22Rv1 (cell line): ENCODE results near the gene DBN1.

Experiments
- H3K27ac ChIP-seq: fragments of 450-650 bp; 2 replicates; pipeline ENCODE4 v1.5.1; 2017
- CTCF ChIP-seq: fragments of 450-650 bp; IDR thresholded peaks from 2 replicates; pipeline ENCODE4 v1.5.1; 2017; ENCODE audit warnings: mild to moderate bottlenecking
- ZFX ChIP-seq: fragments of 450-650 bp; IDR thresholded peaks from 2 replicates; pipeline ENCODE4 v1.6.1; 2017; ENCODE audit warnings: antibody characterized with exemption, borderline replicate concordance

DBN1 gene

GRCh38 chr5:177455036-177455660 lies 18.3 kb downstream of the DBN1 start:
- TF ChIP-seq CTCF (peak; percentile 77), ZFX (no peak)
- H3K27ac ChIP-seq: peak overlapping the region; percentile 96

- H3K27ac ChIP-seq: peak overlapping the region; percentile 96
- TF ChIP-seq CTCF: peak; percentile 90
- TF ChIP-seq ZFX: no peak
Observed at GRCh38 chr5:177454397-177455035, 18.9 kb downstream of the DBN1 start.

DNA sequence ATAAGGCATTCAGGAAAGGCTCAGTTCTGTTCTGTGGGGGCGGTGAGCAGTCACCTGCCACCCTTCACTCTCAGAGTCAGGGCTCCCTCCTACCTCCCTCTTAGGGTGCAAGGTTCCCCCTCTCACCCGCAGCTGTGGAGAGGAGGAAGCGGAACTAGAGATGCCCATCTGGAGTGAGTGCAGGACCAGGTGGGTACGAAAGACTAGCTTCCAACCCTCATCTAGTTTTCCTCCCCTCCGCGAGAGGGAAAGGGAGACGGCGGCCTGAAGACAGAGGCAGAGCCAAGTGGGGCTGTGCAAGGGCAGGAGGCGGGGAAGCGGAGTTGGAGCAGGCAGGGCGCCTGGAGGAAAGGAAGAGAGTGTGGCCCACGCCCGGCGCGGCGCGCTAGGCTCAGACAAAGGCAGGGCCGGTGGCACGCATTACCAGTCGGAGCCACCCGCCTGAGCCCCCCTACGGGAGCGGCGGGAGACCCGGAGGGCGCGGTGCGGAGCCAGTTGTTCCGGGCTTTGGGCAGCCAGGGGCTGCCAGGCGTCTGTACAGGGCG lies 19.5 kb downstream of the DBN1 start:
- H3K27ac ChIP-seq: peak overlapping the region; percentile 96
- no peak for TF ChIP-seq ZFX
- no peak for TF ChIP-seq CTCF

DNA sequence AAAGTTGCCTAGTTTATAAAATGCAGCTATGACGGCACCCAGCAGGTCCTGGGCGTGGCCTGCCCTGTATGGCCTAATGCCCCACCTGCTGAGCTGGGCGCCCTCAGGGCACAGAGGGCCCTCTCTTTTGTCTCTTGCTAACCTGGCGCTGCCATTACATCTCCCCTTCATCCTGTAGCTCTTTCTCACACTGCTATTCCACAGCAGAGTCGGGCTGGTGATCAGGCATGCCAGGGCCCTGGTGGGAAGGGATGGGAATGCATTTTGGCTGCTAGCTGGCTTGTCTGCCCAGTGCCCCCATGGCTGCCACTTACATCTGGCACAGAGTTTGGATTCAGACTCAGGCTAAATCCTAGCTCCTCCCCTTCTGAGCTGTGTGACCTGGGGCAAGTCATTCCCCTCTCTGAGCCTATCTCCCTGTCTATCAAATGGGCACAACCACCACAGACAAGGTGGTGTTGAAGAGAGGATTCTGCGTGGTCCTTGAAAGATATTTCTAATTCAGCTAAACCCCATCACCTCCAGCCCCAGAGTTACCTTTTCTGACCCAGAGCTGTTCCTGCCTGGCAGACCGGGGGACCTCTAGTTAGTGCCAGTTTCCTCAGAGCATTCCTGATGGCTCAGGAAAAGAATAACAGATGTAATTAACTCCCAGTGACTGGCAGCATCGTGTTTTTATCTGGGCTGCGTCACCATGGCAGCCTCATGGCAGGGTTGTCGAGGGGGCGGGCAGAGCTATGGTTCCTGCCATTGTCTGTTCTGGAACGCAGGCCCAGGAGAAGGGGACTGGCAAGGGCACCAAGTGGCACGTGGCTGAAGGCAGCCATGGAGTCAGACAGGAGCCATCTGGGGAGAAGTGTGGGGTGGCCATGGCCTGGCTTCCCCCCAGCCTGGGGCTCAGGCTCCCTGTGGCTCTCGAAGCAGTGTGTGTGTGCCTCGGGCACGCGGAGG lies 20.5 kb downstream of the DBN1 start:
- peak overlapping the region; percentile 96 for H3K27ac ChIP-seq
- TF ChIP-seq ZFX (no peak), CTCF (no peak)

DNA sequence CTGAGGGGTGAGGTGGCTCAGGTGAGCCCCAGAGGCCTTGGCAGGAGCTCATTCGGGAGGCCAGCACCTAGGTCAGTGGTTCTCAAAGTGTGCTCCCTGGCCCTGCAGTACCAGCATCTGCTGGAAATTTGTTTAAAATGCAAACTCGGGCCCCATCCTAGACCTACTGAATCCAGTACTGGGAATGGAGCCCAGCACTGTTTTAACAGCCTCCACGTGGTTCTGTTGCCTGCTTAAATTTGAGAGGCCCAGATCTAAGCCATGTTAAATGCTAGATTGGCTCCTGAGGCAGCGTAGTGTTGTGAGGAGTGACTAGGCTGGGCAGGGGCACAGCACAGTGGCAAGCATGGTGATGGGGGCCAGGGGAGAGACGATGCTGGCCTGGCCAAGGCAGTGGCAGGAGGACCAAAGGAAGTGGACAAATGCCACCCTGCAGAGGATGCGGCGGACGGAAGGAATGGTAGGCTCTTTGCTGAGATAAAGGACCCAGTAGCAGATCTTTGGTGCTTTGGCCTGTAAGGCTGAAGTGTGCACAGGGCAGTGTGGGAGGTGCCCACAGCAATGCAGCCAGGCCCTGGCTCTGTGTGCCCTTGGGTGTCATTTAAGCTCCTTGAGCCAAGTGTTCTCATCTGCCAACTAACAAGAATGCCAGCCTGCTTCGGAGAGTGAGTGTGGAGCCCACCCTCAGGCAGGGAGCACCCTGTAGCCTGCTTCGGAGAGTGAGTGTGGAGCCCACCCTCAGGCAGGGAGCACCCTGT lies 22.6 kb downstream of the DBN1 start:
- TF ChIP-seq ZFX (no peak), CTCF (no peak)
- peak overlapping the region; percentile 79 for H3K27ac ChIP-seq

DNA sequence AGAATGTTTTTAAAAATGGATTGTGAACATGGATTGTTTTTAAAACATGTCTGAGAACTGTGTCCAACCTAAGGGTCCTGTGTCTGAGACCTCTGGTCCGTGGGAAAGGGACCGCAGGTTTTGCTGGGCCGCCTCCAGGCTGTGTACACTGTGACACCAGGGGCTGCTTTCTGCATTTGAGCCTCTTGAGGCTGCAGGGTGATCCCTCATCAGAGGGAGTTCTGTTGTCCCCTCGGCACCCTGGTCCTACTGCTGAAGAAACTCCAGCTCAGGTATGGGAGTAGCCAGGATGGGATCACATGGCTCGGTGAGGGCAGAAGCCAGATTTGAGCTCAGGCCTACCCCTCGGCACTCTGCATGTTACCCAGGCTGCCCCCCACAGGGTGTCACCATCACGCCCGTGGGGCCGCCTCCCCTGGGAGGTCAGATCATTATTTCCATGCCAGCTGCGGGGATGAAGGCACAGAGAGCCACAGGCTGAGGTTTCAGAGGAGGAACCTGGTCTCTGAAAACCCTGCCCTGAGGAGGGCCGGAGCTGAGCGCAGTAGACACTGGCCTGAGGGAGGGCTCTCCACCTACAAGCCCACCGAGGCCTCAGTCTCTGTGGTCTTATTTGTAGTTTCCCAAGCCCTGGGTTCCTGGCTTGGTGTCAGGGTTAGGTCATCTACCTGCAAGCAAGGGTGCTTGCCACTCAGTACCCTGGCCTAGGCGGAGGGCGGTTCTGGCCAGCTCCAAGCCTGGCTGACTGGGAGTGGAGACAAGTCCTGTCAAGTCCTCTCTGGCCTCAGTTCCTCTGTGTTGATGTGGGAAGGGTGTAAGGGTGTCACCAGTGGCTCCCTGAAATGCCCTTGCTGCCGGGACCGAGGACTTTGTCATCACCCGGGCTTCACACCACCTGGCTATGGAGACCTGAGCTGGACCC lies 24.0 kb downstream of the DBN1 start:
- H3K27ac ChIP-seq: peak overlapping the region; percentile 79
- TF ChIP-seq ZFX (no peak), CTCF (no peak)
